Mammary epithelial cell (primary cell): ENCODE results near the gene C19orf44.

ENCODE experiments used
- EZH2 ChIP-seq: IDR thresholded peaks from 2 replicates; pipeline ENCODE4 v1.6.1; 2012; ENCODE audit warnings: low read length, inconsistent platforms, borderline replicate concordance
- TF ChIP-seq, protein P1 (sequence below), 2 donors: IDR thresholded peaks in 1 of 2; conservative IDR thresholded peaks in 1 of 2; 2 replicates each; pipeline ENCODE4 v1.5.1; 2011 to 2012; ENCODE audit warnings: inconsistent platforms in 2 of 2, low read length in 2 of 2, mild to moderate bottlenecking in 2 of 2, control low read depth in 1 of 2, low read depth in 1 of 2; ENCODE audit not compliant: insufficient read depth in 1 of 2; ENCODE audit errors: extremely low read depth in 1 of 2

DNA sequence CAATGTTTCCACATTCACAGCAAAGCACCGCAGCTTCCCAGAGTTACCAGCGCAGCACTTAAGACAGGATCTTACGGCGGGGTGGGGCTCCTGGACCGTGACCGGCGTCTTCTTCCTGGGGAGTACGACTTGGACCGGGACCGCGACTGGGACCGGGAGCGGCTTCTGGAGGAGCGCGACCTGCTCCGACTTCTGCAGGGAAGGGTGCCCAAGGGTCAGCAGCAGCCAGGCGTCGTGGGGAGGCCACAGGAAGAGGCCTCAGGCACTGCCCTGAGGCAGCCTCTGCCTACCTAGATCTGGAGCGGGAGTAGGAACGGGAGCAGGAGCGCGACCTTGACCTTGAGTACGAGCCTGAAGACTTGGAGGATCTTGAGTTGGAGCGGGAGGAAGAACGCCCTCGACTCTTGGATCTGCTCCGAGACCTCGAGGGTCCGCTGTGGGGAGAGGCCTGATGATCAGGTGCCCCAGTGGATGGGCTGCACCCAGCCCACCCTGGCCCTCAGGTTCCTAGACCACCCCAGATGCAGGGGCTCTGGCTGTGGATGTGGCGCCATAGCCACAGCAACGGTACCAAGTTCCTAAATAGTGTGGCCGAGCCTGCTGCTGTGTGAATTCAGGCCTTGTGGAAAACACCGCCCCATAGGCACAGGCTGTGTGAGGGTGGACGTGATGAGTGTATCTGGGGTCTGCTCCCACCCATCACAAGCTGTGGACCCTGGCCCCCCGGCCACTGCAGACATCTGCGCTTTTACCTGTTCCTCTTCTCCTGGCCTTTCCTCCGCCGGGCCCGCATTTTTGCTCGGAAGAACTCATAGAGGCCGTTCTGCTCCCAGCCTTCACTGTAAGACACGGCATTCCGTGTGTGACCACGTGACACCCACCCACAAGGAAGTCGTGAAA, 24.1 kb downstream of the C19orf44 start:
- TF ChIP-seq, protein P1, sequence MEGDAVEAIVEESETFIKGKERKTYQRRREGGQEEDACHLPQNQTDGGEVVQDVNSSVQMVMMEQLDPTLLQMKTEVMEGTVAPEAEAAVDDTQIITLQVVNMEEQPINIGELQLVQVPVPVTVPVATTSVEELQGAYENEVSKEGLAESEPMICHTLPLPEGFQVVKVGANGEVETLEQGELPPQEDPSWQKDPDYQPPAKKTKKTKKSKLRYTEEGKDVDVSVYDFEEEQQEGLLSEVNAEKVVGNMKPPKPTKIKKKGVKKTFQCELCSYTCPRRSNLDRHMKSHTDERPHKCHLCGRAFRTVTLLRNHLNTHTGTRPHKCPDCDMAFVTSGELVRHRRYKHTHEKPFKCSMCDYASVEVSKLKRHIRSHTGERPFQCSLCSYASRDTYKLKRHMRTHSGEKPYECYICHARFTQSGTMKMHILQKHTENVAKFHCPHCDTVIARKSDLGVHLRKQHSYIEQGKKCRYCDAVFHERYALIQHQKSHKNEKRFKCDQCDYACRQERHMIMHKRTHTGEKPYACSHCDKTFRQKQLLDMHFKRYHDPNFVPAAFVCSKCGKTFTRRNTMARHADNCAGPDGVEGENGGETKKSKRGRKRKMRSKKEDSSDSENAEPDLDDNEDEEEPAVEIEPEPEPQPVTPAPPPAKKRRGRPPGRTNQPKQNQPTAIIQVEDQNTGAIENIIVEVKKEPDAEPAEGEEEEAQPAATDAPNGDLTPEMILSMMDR (conservative IDR thresholded peaks at IDR 0.05 in 1 of 2, IDR thresholded peaks at IDR 0.05 in 1 of 2; ENCODE audit: extremely low read depth in 1 of 2, insufficient read depth in 1 of 2, low read depth in 1 of 2, low read length in 2 of 2): no peak
- TF ChIP-seq EZH2: no peak
